Smooth muscle cell of the coronary artery (primary cell): ENCODE measurements around the gene GJA1. TPM values are rescaled to one million over a fixed set of nuclear protein-coding genes. Genes with fewer than 3 reads are reported as not detected.

ENCODE experiments used
- total RNA-seq: library from RNA; depleted of rRNA; stranded (reverse); fragments of >200 nt; gene quantifications from 2 replicates; pipeline ENCODE4 v1.2.3, GENCODE V29; 2014; ENCODE audit warnings: low replicate concordance

GJA1 gene
- 841 and 926 TPM in 2 replicates for total RNA-seq

GRCh38 chr6:121435444-121436069, at the start of gene GJA1:
TSS of gene GJA1 (plus strand) at chr6:121435646. CDS start at chr6:121446848, 11,202 bp downstream.

Other genes starting within 250 kb of the GJA1 start
- gene TBC1D32, start 101.2 kb upstream of the GJA1 start, total RNA-seq: 7.7 and 13.8 TPM in 2 replicates